GM21737 (cell line): Measurements from ENCODE around the gene PTK6.

Source experiments
- ATAC-seq: cut with Tn5 transposase; IDR thresholded peaks from one replicate; pipeline ENCODE4 v1.9.1; 2021; ENCODE audit warnings: mild to moderate bottlenecking, moderate library complexity; ENCODE audit not compliant: unreplicated experiment

Gene PTK6

DNA sequence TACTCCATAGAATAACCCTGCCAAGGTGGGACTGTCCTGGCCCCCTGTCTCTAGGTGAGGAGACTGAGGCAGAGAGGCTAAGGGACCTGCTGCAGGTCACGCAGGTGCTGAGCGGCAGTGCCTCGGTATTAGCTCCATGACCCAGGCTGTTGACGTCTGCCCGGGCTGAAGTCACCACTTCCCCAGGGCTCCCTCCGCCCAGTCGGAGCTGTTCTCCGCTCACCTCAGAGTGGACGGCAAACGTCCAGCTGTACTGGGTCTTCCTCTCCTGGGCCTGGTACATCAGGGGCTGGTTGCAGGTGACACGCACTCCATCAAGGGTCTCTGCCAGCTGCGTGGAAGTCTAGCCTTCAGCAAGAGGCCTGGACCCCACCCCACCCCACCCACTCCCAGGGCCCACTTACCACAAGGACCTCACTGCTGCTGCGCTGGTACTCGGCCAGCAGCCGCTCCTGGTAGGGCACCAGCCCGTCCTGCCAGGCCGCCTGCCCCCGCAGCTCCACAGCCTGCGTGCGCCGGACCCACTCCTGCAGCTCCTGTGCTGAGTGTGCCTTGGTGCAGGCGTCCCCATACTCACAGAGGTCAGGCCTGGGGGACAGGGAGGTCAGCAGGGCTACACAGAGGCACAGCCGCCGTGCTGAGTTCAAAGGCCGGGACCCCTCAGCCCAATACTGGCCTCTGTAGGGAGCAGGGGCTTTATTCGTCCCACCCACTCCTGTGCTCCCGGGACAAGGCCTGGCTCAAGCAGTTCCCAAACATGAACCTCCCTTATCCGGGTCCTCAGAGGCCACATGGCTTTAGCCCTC, 33.3 kb upstream of the PTK6 start:
- ATAC-seq, result no peak

DNA sequence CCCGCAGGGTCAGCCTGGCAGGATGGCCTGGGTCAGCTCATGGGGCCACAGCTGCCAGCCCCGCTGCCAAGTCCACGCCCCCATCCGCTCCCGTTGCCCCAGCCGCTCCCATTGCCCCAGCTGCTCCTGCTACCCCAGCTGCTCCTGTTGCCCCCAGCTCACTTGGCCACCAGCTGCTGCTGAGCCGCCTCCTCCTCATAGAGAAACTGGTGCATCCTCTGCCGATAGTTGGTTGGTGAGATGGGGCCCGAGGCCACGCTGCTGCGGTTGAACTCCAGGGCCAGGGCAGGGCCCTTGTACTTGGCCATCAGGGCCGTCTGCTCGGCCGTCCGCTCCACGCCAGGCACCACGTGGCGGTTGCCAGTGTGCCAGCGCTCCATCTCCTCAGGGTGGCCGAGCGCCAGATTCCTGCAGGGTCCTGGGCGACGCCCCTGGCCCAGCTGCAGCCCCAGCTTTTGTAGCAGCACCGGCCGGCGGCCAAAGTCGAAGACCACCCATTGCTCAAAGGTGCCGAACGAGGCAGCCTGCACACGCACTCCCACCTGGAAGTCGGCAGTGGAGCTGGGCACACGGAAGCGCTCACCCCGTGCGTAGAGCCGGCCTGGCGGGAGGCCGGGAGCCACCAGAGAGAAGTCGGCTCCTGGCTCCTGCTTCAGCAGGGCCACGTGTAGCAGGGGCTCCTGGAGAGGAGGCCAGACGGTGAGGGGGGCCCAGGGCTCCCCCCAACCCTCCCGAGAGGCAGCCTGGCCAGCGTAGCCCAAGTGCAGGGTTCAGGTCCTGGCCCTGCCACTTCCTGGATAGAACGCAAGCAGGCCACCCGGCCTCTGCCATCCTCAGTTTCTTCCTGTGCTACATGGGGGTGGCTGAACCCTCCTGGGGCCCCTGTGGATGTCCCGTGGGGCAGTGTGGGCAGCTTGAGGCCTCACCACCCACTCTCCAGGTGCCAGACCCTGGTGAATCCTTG, 32.1 kb upstream of the PTK6 start:
- ATAC-seq, result no peak

DNA sequence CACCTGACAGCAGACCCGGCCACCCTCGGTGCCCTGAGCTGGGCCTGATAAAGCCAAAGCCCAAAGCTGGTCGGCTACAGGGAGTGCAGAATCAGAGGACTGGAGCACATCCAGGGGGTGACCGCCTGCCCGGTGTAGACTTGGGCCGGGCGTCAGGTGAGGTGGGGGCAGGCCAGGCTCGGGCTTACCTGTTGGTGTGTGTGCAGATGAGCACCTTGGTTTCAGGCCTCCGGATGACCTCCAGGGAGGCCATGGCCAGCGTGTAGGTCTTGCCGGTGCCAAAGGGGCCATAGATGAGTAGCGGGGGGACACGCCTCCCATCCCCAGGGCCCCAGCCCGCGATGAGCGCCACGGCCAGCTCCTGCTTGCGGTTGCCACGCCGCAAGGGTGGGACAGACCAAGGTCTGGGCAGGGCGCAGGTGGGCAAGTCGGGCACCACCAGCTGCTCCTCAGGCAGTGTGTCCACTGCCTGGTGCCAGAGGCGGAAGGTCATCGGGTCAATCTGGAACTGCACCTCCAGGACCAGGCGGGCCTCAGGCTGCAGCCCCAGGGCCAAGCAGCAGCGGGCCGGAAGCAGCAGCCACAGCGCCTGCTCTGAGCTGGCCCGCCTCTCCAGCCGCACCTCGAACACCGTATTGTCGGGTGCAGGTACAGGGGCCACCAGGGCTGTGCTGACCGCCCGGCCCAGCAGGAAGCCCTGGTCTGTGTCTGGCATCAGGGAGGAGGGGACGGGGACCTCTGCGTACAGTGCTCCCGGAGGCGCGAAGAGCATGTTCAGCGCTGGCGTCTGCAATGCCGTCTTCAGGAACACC, 31.2 kb upstream of the PTK6 start:
- ATAC-seq, result peak; percentile 26

- peak; percentile 55 for ATAC-seq
Observed at GRCh38 chr20:63567386-63568169, 30.4 kb upstream of the PTK6 start.

- no peak for ATAC-seq
Observed at GRCh38 chr20:63567136-63567385, 29.9 kb upstream of the PTK6 start.

GRCh38 chr20:63566395-63567135, 29.4 kb upstream of the PTK6 start:
- no peak for ATAC-seq

DNA sequence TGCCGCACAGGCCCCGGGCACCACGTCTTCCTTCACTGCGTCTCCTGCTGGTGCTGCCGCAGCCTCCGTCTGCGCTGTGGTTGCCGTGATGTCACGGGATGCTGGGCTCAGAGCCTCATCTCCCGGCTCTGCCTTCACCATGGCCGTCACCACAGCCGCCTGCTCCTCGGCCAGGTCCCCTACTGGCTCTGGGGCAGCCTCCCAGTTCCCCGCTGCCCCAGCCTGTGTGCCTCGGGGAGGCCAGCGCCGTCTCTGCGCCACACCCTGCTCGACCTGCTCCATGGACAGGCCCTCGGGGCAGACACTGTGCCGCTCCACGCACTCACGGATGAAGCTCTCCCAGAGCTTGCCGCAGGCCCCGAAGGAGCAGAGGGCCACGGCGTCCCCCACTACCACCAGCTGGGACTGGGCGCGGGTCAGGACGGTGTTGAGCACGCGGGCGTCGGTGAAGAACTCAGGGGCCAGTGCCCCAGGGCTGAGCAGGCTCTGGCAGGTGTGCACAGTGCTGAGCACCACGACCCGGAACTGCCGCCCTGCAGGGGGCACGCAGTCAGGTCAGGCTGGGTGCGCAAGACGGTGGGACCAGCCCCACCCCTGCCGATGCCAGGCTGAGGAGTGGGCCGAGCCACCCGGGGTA, 28.6 kb upstream of the PTK6 start:
- ATAC-seq, result no peak

DNA sequence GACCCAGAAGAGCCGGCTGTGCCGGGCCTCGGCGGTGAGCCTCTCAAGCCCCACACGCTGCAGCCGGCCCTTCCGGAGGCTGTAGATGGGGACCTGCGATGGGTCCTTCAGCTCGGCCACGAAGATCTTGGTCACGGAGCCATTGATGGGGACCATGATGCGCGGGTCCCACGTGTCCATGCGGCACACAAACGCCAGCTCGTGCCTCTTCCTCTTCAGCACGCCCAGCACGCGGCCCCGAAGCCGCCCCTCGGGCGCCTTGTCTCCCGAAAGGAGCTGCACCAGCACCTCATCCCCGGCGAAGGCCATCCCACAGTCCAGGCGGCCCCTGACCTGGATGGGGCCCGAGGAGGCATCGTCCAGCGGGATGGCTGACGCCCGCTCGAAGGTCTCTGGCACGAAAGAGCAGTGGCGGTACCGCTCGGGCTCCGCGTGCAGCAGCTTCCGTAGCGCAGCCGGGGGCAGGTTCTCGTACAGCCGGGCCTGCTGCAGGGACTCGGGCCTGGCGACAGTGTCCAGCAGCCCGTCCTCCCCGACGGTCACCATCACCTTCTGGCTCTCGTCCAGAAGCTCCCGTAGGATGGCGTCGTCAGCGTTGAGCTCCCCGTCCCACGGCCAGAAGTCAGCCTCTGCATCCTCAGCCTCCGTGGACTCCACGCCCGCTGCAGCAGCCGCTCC, 28.0 kb upstream of the PTK6 start:
- ATAC-seq, result no peak

DNA sequence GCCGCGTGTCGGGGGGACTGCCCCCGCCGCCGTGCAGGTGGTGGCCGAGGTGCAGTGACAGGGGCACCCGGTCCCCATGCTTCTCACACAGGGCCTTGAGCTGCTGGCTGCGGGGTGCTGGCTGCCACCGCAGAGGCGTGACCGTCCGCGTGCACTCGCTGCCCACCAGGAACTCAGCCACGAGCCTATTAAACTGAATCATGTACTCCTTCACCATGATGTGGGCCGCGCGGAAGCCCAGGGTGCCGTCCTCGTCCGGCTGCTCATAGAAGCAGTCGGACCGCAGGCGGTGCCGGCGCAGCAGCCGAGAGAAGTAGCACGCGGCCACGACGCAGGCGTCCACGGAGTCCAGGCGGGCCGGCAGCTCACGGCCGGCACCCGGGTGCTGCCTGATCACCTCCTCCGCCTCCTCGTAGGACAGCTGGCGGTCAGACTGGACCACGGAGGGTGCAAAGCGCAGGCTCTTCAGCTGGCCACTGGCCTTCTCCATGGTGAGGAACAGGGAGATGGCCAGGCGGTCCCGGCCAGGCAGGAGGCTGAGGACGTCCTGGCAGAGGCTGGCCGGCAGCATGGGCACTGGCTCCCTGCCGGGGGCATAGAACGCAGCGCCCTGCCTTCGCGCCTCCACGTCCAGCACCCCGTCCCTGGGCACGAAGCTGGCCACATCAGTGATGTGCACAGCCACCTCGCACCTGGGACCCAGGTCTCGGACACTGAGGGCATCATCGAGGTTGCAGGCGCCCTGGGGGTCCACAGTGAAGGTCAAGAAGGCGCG, 27.0 kb upstream of the PTK6 start:
- no peak for ATAC-seq

DNA sequence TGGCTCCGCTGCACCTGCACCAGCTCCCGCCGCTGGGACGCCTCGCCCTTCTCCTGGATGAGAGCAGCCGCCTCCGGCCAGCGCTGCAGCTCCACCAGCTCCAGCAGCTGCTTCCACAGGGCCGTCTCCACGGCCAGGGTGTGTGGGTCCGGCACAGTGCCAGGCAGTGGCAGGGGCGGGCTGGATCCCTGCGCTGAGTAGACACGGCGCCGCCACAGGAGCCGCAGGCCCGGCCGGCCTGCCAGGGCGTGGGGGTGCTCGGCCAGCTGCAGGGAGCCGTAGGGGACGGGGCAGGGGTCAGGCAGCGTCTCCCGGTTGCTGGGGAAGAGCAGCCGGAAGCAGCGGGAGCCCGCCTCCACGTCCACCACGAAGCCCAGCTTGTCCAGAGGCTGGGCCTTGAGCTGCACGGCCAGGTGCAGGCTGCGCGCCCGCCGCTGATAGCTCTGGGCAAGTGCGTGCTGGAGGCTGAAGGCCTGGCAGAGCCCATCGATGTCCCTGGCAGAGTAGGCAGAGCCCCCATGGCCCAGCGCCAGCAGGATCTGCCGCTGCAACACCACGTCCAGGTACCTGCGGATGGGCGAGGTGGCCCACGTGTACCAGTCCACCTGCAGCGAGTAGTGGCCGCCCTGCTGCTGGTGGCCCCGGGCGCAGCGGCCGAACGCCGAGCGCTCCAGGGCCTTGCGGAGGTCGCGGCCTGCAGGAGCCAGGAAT, 26.2 kb upstream of the PTK6 start:
- ATAC-seq, result no peak

- ATAC-seq, result no peak
Observed at GRCh38 chr20:63562461-63563224, 25.5 kb upstream of the PTK6 start.

- no peak for ATAC-seq
Observed at GRCh38 chr20:63561624-63562396, 24.6 kb upstream of the PTK6 start.

- no peak for ATAC-seq
Observed at GRCh38 chr20:63560856-63561609, 23.9 kb upstream of the PTK6 start.

DNA sequence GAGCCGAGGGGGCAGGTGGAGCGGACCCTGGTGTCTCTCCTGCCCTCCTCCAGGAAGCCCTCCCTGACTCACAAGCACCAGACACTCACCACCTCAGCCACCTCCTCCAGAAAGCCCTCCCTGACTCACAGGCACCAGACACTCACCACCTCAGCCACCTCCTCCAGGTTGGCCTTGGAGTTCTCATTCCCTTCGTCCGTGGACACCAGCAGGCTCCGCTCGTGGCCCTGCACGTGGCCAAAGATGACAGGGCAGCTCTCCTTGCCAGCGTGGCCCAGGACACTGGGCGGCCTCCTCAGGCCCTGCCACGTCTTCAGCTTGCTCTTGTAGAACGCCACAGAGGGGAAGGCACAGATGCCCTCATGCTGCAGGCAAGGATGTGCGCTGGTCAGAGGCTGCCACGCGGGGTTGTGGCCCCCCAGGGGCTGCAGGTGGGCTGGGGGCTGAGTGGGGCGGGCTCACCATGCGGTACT, 23.2 kb upstream of the PTK6 start:
- ATAC-seq, result no peak
